ENCODE results near the gene PCDH1.
"Not testable (repeated sequence)": the region's sequence is repeated elsewhere in the genome, so short reads cannot be mapped to it uniquely, and the experiment has no call there.

The PCDH1 gene

DNA sequence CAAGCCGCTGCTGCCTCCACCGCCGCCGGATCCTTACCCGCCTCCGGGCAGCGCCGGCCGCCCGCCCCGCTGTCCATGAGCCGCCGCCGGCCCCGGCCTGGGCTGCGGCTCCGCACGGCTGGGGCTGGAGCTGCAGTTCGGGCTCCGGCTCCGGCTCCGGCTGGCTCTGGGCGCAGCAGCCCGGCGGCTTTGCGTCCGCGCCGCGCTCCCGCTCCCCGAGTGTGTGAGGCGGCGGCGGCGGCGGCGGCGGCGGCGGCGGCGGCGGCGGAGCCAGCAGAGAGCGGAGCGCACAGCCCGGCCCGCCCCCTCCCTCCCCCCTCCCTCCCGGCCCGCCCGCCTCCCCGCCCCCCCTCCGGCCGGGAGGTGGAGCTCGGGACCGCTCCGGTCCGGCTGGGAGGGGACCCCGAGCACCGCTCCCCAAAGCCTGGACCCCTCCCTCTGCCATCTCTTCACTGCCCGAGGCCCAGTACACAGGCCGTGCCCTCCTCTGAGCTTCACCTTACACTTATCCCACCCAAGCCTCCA, at the start of gene PCDH1:
Gene PCDH1, minus strand, starts transcription at position 225 of the 525 bp plus-strand sequence. Its CDS starts 148 bp downstream, at position 77.
- DNase-seq (ENCODE audit: low read depth), result no peak
- no peak within 1 kb of the TSS for H3K4me3 ChIP-seq (ENCODE audit: low read depth, low read length)
- TF ChIP-seq, protein P1, sequence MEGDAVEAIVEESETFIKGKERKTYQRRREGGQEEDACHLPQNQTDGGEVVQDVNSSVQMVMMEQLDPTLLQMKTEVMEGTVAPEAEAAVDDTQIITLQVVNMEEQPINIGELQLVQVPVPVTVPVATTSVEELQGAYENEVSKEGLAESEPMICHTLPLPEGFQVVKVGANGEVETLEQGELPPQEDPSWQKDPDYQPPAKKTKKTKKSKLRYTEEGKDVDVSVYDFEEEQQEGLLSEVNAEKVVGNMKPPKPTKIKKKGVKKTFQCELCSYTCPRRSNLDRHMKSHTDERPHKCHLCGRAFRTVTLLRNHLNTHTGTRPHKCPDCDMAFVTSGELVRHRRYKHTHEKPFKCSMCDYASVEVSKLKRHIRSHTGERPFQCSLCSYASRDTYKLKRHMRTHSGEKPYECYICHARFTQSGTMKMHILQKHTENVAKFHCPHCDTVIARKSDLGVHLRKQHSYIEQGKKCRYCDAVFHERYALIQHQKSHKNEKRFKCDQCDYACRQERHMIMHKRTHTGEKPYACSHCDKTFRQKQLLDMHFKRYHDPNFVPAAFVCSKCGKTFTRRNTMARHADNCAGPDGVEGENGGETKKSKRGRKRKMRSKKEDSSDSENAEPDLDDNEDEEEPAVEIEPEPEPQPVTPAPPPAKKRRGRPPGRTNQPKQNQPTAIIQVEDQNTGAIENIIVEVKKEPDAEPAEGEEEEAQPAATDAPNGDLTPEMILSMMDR (IDR thresholded peaks at IDR 0.05; ENCODE audit: low read depth, low read length, missing control alignments), result no peak

DNA sequence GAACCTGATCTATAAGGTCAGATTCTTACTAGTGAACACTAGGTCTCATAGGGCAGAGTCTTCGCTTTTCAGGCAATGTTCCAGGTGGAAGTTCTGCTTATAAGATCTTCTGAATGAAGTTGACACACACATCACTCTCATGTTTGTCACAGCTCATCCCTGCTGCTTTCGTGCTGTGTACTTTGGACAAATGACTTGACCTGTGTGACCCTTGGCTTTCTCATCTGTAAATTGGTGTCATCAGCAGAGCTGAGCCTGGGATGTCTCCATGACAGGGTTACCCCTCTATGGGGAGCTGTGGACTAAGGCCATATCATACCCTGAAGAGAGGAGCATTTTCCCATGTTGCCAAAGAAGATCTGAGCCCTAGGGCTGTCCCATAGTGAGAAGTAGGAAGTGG, 48.2 kb upstream of the PCDH1 start:
- DNase-seq (ENCODE audit: low read depth), result no peak
- H3K4me3 ChIP-seq (ENCODE audit: low read depth, low read length), result no peak overlapping the region
- TF ChIP-seq, protein P1 (IDR thresholded peaks at IDR 0.05; ENCODE audit: low read depth, low read length, missing control alignments), result no peak

DNA sequence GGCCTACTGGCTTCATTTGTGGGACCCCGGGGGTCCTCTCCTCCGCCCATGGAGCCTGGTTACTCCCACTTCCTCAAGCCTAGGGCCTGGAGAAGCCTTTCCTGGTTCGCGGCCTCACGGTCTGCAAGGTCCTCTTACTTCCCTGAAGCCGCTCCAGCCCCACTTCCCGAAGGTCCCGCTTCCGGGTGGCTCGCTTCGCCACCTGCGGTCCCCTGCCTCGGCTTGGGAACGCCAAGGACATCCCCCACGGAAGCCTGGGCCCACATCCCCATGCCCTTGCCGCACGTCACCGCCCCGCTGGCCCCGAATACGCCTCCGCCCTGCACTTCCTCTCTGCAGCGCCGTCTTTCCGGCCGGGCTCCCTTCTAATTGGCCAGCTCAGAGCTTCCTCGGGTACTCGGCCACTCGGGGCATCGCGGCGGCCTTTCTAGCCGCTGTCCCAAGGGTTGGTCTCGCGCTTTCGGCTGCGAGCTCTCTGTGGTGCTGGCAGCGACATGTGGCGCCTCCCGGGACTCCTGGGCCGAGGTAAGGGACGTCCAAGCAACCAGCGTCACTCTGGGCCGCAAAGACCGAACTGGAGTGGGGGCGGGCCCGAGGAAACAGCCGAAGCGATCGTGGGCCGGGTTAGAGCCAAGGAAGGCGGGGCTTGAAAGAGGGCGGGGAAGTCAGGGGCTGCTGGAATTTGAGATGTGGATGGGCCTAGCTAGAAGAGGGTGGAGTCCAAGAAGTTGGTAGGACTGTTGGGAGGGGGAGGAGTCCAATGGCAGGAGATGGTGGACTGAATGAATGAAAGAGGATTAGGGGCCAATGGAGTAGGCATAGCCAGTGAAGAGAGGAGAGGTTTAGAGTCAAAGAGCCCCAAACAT, 45.5 kb upstream of the PCDH1 start, which contains the start of gene DELE1:
Gene DELE1, plus strand, starts transcription at position 424 of the 866 bp plus-strand sequence. Its CDS starts 71 bp downstream, at position 495.
- peak within 1 kb of the TSS; percentile 89 for H3K4me3 ChIP-seq (ENCODE audit: low read depth, low read length)
- TF ChIP-seq, protein P1 (IDR thresholded peaks at IDR 0.05; ENCODE audit: low read depth, low read length, missing control alignments), result no peak
- DNase-seq (ENCODE audit: low read depth), result peak; percentile 79

DNA sequence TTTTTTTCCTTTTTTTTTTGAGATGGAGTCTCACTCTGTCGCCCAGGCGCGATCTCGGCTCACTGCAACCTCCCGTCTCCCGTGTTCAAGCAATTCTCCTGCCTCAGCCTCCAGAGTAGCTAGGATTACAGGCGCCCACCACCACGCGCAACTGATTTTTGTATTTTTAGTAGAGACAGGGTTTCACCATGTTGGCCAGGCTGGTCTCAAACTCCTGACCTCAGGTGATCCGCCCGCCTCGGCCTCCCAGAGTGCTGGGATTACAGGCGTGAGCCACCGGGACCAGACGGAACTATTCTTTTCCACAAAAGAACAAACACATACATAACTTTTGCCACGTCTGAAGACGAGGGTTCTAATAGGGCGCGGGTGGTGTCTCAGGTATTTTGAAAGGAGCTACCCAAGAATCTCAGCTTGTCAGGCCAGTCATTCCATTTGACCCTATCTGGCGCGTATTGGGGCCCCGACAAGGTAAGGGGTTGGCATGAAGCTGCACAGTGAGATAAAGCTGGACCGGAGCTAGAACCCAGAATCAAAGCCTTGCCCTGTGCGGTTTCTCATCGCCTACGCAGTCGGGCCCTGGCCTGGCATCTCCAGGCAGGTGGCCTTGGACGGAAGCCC, 44.7 kb upstream of the PCDH1 start:
- peak overlapping the region; percentile 89 for H3K4me3 ChIP-seq (ENCODE audit: low read depth, low read length)
- not testable (repeated sequence) for DNase-seq (ENCODE audit: low read depth)

DNA sequence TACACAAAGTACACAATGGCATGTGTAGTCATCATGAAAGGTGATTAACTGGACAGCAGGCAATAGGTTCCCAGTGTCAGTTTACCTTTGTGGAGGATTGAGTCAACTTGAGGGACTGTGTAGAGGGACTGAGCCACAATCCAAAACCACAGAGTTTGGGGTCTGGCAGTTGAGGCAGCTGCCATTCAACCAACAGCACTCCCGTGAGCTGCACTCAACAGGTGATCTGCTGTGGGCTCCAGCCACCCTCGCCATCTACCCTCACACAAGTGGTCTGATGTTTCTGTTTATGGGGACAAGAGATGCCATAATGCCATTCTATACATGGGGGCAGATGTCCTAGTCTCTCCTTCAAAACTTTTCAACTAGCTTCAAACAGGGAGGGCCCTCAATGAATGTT, 42.6 kb upstream of the PCDH1 start:
- DNase-seq (ENCODE audit: low read depth), result no peak
- H3K4me3 ChIP-seq (ENCODE audit: low read depth, low read length), result no peak overlapping the region
- TF ChIP-seq, protein P1 (IDR thresholded peaks at IDR 0.05; ENCODE audit: low read depth, low read length, missing control alignments), result no peak

DNA sequence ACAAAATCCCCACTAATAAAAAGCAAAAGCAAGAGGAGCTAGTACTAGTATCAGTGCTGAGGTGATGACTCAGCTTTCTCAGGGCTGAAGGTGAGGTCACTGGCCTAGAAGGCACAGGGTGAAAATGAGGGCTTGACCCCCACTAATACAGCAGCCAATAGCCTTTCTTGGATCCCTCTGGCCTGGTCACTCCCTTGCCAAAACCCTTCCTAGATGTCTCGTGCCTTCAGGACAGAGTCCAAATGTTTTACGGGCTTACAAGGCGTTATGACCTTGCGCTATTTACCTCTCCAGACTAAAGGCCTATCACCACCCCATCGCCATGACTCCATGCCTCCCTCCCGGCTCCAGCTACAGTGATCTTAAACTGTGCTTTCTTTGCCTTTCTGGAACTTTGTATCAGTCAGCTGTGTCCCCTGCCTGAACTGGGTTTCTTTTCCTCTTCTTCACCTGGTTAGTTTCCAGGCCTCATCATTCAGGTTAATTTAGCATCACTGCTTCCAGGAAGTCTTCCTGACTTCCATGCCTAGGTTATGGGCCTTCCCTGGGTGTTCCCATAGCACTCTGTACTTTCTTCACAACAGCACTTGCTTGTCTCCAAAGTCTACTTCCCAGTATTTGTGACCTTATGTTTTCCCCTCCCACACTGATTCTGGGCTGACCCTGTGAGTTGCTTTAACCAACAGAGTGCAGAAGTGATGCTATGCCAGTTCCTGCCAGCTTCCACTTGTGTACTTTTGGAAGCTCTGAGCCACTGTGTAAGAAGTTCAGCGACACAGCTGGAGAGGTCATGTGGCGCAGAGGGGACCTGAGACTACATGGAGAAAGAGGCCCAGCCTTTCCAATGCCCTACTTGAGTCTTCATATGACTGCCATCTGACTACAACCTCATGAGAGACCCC, 41.3 kb upstream of the PCDH1 start:
- DNase-seq (ENCODE audit: low read depth), result no peak
- no peak overlapping the region for H3K4me3 ChIP-seq (ENCODE audit: low read depth, low read length)
- TF ChIP-seq, protein P1 (IDR thresholded peaks at IDR 0.05; ENCODE audit: low read depth, low read length, missing control alignments), result no peak
